ENCODE data around the gene IBSP. TPM values are rescaled to one million over a fixed set of nuclear protein-coding genes. Genes with fewer than 3 reads are reported as not detected.

The IBSP gene
- not detected in 2 replicates for total RNA-seq

GRCh38 chr4:87799301-87800113 is at the start of gene IBSP:
IBSP (plus strand) TSS chr4:87799554; CDS start chr4:87802362, 2,808 bp downstream.

GRCh38 chr4:87832669-87833068 is 33.3 kb downstream of the IBSP start, which contains the start of gene MEPE:
MEPE (plus strand) TSS chr4:87832969; CDS start chr4:87834715, 1,746 bp downstream.

Other genes starting within 250 kb of the IBSP start
- not detected in 2 replicates for gene DSPP, start 191.0 kb upstream of the IBSP start, total RNA-seq
- gene DMP1, start 149.3 kb upstream of the IBSP start, total RNA-seq: not detected in 2 replicates
- gene MEPE, start 33.4 kb downstream of the IBSP start, total RNA-seq: not detected in 2 replicates
- not detected in 2 replicates for gene SPP1, start 176.2 kb downstream of the IBSP start, total RNA-seq
- 23.3 and 26.5 TPM in 2 replicates for gene PKD2, start 208.1 kb downstream of the IBSP start, total RNA-seq

All from cardiac ventricle fibroblast (primary cell).